Right cardiac atrium (tissue), 5 donors: ENCODE data around the gene PI4K2B. TPM values are rescaled to one million over a fixed set of nuclear protein-coding genes. Genes with fewer than 3 reads are reported as not detected.
"Not testable (repeated sequence)": the region's sequence is repeated elsewhere in the genome, so short reads cannot be mapped to it uniquely, and the experiment has no call there.

Experiments
- ATAC-seq, 2 donors: fragments of 200-7000 bp; cut with Tn5 transposase; one replicate each; pipeline versions ENCODE4 v1.8.0 to v1.9.1; 2020; ENCODE audit warnings: moderate library complexity in 2 of 2, mild to moderate bottlenecking in 1 of 2
- DNase-seq, 3 donors: peaks; one replicate each; pipeline ENCODE4 v3.0.0-alpha.2; 2020
- H3K27ac ChIP-seq: one replicate; pipeline ENCODE4 v1.5.1; 2013; ENCODE audit warnings: mild to moderate bottlenecking, low read length, control low read depth, moderate library complexity
- H3K27me3 ChIP-seq: one replicate; pipeline ENCODE4 v1.6.1; 2013; ENCODE audit not compliant: control insufficient read depth, insufficient read depth
- H3K4me1 ChIP-seq: one replicate; pipeline ENCODE4 v1.6.1; 2013; ENCODE audit warnings: low read length; ENCODE audit not compliant: control insufficient read depth, insufficient read depth
- H3K4me3 ChIP-seq: one replicate; pipeline ENCODE4 v1.5.1; 2013; ENCODE audit warnings: low read length, control low read depth
- H3K9me3 ChIP-seq: one replicate; pipeline ENCODE4 v1.6.1; 2013; ENCODE audit warnings: low read length; ENCODE audit not compliant: control insufficient read depth
- WGBS: extraction: QIAGEN DNeasy Blood & Tissue Kit; methylation state at CpG from one replicate; pipeline ENCODE4 v1.1.7; 2013; 5-methylcytosine and 5-hydroxymethylcytosine counted together
- intact Hi-C, 4 donors: fragments of 100-400 bp; cut with DNase I; formaldehyde crosslinking; loops; one replicate each; pipeline versions ENCODE4 v1.11.0 to v1.14.0; 2022 to 2023
- polyA plus RNA-seq: library from polyadenylated mRNA; stranded (reverse); fragments of 200-250 nt; gene quantifications from one replicate; pipeline ENCODE4 v1.2.3, GENCODE V29; 2013
- total RNA-seq, 4 donors: library from RNA; stranded (reverse); fragmentation: NEBNext Ultra II Directional; extraction: Animal tissue kit (Norgen Biotek cat#: 25700); gene quantifications; one replicate each; pipeline ENCODE4 v1.2.1, GENCODE V29; 2021
- donor health status: healthy with polysubstance abuse.
- donor health status: DM: no; HTN: yes; CAD: no.
- donor health status: DM: no; HTN: no; CAD: no.
- donor health status: DM: no; HTN: yes; CAD: no; lungs with severe emphysema.
- donor health status: DM: yes; HTN: yes; CAD: no.

PI4K2B gene
- total and polyA plus RNA-seq, 5 donors: 2.3 to 4.0 (median 2.9) TPM

DNA sequence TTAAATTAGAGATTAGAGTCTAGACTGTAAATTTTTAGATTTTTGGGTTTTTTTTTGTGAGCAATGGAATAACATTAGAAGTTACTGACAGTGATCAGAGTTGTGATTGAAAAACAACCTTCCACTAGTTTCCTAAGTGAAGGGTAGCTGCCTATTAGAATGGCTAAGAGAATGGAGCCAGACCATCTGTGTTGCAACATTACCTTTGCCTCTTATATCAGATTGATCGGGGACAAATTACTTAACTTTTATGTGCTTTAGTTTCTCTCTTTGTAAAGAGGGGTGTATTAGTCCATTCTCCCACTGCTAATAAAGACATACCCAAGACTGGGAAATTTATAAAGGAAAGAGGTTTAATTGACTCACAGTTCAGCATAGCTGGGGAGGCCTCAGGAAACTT lies 12.5 kb upstream of the PI4K2B start:
- 96% methylated on average over 1 of the region's 1 CpG for WGBS
- intact Hi-C loops: no loop called here

DNA sequence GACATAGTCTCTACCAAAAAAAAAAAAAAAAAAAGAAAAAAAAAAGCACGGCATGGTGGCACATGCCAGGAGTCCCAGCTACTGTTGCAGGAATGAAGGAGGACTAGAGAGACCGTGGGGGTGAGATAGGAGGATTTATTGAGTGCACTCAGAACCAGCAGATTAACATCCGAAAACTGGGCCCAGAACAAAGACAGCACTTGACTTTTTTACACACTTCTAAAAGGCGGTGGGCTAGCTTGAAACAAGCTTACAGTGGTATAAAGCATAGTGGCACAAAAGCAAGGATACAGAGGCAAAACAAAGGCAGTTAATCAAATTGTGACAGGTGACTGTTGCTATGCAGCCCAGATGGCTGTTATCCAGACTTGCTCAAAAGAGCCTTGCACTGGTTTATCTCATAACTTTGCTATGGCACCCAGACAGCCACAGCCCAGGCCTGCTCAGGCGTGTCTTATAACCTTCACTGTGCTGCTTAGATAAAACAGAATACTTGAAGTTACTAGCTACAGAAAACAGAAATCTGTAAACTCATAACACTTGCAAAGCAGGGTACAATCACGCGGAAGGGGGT lies 9.9 kb upstream of the PI4K2B start:
- Histone ChIP-seq H3K4me1 (no peaks in the 10 kb centered on the region), H3K27me3 (no peaks in the 10 kb centered on the region), H3K9me3 (no peaks in the 10 kb centered on the region), H3K4me3 (no peak overlapping the region), H3K27ac (no peak overlapping the region)
- WGBS: 80% methylated on average over 7 of the region's 7 CpGs
- DNase-seq (no peak), ATAC-seq (no peak)
- intact Hi-C loops: no loop called here

More for the DNA sequence above, 12.5 kb upstream of the PI4K2B start:
- ATAC-seq: no peak
- Histone ChIP-seq H3K9me3 (no peaks in the 10 kb centered on the region), H3K27me3 (no peaks in the 10 kb centered on the region), H3K27ac (no peak overlapping the region), H3K4me1 (no peaks in the 10 kb centered on the region), H3K4me3 (no peak overlapping the region)
- no peak for DNase-seq

GRCh38 chr4:25229804-25230203 lies 4.0 kb upstream of the PI4K2B start:
- Histone ChIP-seq H3K27me3 (no peaks in the 10 kb centered on the region), H3K9me3 (no peaks in the 10 kb centered on the region), H3K4me3 (no peak overlapping the region), H3K27ac (no peak overlapping the region), H3K4me1 (no peaks in the 10 kb centered on the region)
- WGBS: 83% methylated on average over 6 of the region's 6 CpGs
- no peak for DNase-seq
- no peak for ATAC-seq
- intact Hi-C loops: loop anchor here in 1 of 4 donors (10.0 kb wide), 2 partner anchors 45 to 85 kb away; partner anchors contain the start of gene ZCCHC4

GRCh38 chr4:25233194-25233593 lies 639 bp upstream of the PI4K2B start:
- no peaks in the 10 kb centered on the region for H3K27me3 ChIP-seq
- ATAC-seq (no peak), DNase-seq (no peak)
- peak overlapping the region; percentile 93 for H3K4me3 ChIP-seq
- no peaks in the 10 kb centered on the region for H3K9me3 ChIP-seq
- no peak overlapping the region for H3K27ac ChIP-seq
- intact Hi-C loops: loop anchor here in 1 of 4 donors (10.0 kb wide), 2 partner anchors 48 to 82 kb away; partner anchors contain the start of gene ZCCHC4
- no peaks in the 10 kb centered on the region for H3K4me1 ChIP-seq

- Histone ChIP-seq H3K9me3 (no peaks in the 10 kb centered on the region), H3K4me3 (peak overlapping the region; percentile 93), H3K27ac (peak overlapping the region; percentile 98), H3K27me3 (no peaks in the 10 kb centered on the region), H3K4me1 (no peaks in the 10 kb centered on the region)
- ATAC-seq: peak; percentile 75 to 77
- WGBS: 4% methylated on average over 49 of the region's 49 CpGs
- peak in 2 of 3 donors; percentile 56 to 73 for DNase-seq
- intact Hi-C loops: loop anchor here in 1 of 4 donors (10.0 kb wide), 2 partner anchors 50 to 80 kb away; partner anchors contain the start of gene ZCCHC4
These were observed 847 bp downstream of the PI4K2B start for GRCh38 chr4:25234390-25235370.

DNA sequence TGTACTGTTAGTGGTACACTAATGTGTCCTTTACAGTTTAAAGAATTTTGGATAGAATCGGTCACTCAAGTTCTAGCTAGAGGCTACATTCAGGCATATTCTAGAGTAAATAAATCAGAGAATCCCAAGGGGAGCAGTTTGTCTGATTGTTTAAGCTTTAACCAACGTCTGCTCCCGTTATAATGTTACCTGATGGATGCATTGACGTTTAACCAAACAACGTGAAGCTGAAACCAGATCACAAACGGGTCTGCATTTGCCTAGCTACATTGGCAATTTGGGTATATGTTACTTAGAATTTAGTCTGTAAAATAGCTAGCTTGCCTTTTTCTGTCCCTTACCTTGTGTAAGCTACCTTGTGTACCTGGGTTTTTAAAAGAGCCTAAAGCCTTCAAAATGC lies 1.6 kb downstream of the PI4K2B start:
- intact Hi-C loops: loop anchor here in 1 of 4 donors (10.0 kb wide), 2 partner anchors 51 to 79 kb away; partner anchors contain the start of gene ZCCHC4
- H3K4me1 ChIP-seq: no peaks in the 10 kb centered on the region
- no peaks in the 10 kb centered on the region for H3K9me3 ChIP-seq
- no peaks in the 10 kb centered on the region for H3K27me3 ChIP-seq
- DNase-seq (no peak), ATAC-seq (no peak)
- no peak overlapping the region for H3K27ac ChIP-seq
- peak overlapping the region; percentile 93 for H3K4me3 ChIP-seq
- 53% methylated on average over 6 of the region's 6 CpGs for WGBS

DNA sequence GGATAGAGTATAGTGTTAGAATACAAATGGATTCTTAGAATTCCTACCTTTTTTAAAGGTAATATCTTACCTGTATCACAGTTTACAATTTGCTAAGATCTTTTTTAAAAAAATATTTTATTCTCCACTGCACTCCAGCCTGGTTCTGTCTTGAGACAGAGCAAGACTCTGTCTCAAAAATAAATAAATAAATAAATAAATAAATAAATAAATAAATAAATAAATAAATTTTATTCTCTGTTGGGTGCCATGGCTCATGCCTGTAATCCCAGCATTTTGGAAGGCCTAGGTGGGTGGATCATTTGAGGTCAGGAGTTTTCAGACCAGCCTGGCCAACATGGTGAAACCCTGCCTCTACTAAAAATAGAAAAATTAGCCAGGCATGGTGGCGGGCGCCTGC lies 2.2 kb downstream of the PI4K2B start:
- intact Hi-C loops: loop anchor here in 1 of 4 donors (10.0 kb wide), 2 partner anchors 51 to 79 kb away; partner anchors contain the start of gene ZCCHC4
- H3K4me3 ChIP-seq, H3K27me3 ChIP-seq, H3K4me1 ChIP-seq, DNase-seq, H3K27ac ChIP-seq, H3K9me3 ChIP-seq, ATAC-seq: not testable (repeated sequence)
- 100% methylated on average over 2 of the region's 2 CpGs for WGBS

- ATAC-seq: no peak
These were observed 3.1 kb downstream of the PI4K2B start for GRCh38 chr4:25236971-25237370.

DNA sequence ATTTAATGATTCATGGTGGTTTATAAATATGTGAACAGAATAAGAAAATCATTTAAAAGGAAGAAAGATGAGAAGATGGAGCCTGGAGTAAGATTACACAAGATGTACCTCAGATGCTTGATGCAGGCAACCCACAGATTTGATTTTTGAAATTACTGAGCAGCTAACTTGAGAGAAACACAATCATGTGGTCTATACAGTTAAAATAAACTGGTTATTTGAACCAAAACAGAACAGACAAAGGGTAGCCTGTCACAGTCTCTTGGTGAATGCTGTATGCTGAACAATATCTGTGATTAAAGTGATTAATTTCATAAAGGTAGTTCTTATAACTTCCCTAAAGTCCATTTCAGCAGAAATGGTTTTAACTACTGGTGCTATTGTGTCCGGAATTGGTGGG lies 4.2 kb downstream of the PI4K2B start:
- no peak for DNase-seq
- H3K4me1 ChIP-seq: no peaks in the 10 kb centered on the region
- intact Hi-C loops: loop anchor here in 1 of 4 donors (10.0 kb wide), 2 partner anchors 53 to 77 kb away; partner anchors contain the start of gene ZCCHC4
- no peak overlapping the region for H3K4me3 ChIP-seq
- H3K27ac ChIP-seq: no peak overlapping the region
- H3K27me3 ChIP-seq: no peaks in the 10 kb centered on the region
- ATAC-seq: no peak
- WGBS: 95% methylated on average over 1 of the region's 1 CpG
- H3K9me3 ChIP-seq: no peaks in the 10 kb centered on the region

More at GRCh38 chr4:25236971-25237370, 3.1 kb downstream of the PI4K2B start:
- no peak for DNase-seq
- no peak overlapping the region for H3K4me3 ChIP-seq
- 82% methylated on average over 2 of the region's 2 CpGs for WGBS
- no peaks in the 10 kb centered on the region for H3K4me1 ChIP-seq
- intact Hi-C loops: loop anchor here in 1 of 4 donors (10.0 kb wide), 2 partner anchors 52 to 78 kb away; partner anchors contain the start of gene ZCCHC4
- H3K9me3 ChIP-seq: no peaks in the 10 kb centered on the region
- H3K27ac ChIP-seq: no peak overlapping the region
- no peaks in the 10 kb centered on the region for H3K27me3 ChIP-seq

GRCh38 chr4:25239528-25239927 lies 5.7 kb downstream of the PI4K2B start:
- H3K4me1 ChIP-seq: not testable (repeated sequence)

More at GRCh38 chr4:25239528-25239927, 5.7 kb downstream of the PI4K2B start:
- H3K9me3 ChIP-seq, ATAC-seq, H3K27me3 ChIP-seq, DNase-seq, H3K4me3 ChIP-seq, H3K27ac ChIP-seq: not testable (repeated sequence)
- intact Hi-C loops: loop anchor here in 1 of 4 donors (10.0 kb wide), 2 partner anchors 55 to 75 kb away; partner anchors contain the start of gene ZCCHC4
- WGBS: 97% methylated on average over 15 of the region's 15 CpGs
